Measurements from ENCODE around the gene SCRT2. TPM values are rescaled to one million over a fixed set of nuclear protein-coding genes. Genes with fewer than 3 reads are reported as not detected.

SCRT2 gene
- total RNA-seq, 1 experiment from 2014 or later, result not detected

GRCh38 chr20:665276-665675 lies 10.3 kb downstream of the SCRT2 start:
- H3K4me1 ChIP-seq (ENCODE audit: control insufficient read depth, insufficient read depth, low read length), result no peaks in the 10 kb centered on the region
- CTCF ChIA-PET, result interaction anchor here (1.3 kb wide), 1 partner anchor 20 kb away, joined by 3 read pairs; no protein-coding TSS in a partner anchor
- no peak overlapping the region for H3K27ac ChIP-seq (ENCODE audit: low read length)
- TF ChIP-seq, protein P1, sequence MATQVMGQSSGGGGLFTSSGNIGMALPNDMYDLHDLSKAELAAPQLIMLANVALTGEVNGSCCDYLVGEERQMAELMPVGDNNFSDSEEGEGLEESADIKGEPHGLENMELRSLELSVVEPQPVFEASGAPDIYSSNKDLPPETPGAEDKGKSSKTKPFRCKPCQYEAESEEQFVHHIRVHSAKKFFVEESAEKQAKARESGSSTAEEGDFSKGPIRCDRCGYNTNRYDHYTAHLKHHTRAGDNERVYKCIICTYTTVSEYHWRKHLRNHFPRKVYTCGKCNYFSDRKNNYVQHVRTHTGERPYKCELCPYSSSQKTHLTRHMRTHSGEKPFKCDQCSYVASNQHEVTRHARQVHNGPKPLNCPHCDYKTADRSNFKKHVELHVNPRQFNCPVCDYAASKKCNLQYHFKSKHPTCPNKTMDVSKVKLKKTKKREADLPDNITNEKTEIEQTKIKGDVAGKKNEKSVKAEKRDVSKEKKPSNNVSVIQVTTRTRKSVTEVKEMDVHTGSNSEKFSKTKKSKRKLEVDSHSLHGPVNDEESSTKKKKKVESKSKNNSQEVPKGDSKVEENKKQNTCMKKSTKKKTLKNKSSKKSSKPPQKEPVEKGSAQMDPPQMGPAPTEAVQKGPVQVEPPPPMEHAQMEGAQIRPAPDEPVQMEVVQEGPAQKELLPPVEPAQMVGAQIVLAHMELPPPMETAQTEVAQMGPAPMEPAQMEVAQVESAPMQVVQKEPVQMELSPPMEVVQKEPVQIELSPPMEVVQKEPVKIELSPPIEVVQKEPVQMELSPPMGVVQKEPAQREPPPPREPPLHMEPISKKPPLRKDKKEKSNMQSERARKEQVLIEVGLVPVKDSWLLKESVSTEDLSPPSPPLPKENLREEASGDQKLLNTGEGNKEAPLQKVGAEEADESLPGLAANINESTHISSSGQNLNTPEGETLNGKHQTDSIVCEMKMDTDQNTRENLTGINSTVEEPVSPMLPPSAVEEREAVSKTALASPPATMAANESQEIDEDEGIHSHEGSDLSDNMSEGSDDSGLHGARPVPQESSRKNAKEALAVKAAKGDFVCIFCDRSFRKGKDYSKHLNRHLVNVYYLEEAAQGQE (IDR thresholded peaks at IDR 0.05; ENCODE audit: insufficient read depth in 1 of 2, low read depth in 2 of 2, low read length in 1 of 2), result no peak
- no peaks in the 10 kb centered on the region for H3K36me3 ChIP-seq (ENCODE audit: control insufficient read depth, insufficient read depth, low read length)
- no peak for ATAC-seq
- BruUV-seq (replicated peaks), result no TSS peak
- intact Hi-C loops (cut with micrococcal nuclease; ENCODE audit: unreplicated experiment), result no loop called here
- H3K4me3 ChIP-seq (ENCODE audit: low read depth in 2 of 2, low read length in 2 of 2), result no peak overlapping the region
- H3K9me3 ChIP-seq (ENCODE audit: control insufficient read depth, insufficient read depth, low read depth, low read length), result no peaks in the 10 kb centered on the region
- in situ Hi-C loops (cut with HindIII; ENCODE audit: low pct_unique_long_range_greater_than_20kb, low sequenced_read_pairs), result no loop called here
- POLR2A ChIA-PET, result no interaction called here
- peaks cover 2% of the 10 kb centered on the region; the same call in 1 of the 2 replicates for H3K27me3 ChIP-seq (ENCODE audit: control insufficient read depth, insufficient read depth, low read length)
- DNase-seq (ENCODE audit: low read depth, low spot score), result no peak

DNA sequence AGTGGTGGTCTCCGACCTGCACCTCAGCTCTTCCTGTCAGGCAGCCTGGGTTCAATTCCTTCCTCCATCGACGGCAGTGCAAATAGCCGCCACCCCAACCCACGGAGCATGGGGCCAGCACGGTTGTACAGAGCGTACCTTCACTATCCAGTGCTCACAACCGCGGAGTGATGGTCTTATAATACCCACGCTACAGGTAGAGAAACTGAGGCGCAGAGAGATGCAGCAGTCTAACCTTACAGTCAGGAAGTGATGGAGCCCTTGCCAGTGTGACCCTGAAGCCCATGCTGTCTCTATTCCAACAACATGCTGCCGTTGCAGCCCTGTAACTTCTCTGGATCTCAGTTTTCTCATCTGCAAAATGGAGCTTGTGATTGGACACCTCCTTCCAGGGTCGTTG lies 11.0 kb downstream of the SCRT2 start:
- in situ Hi-C loops (cut with HindIII; ENCODE audit: low pct_unique_long_range_greater_than_20kb, low sequenced_read_pairs) (no loop called here), intact Hi-C loops (cut with micrococcal nuclease; ENCODE audit: unreplicated experiment) (no loop called here)
- H3K4me1 ChIP-seq (ENCODE audit: control insufficient read depth, insufficient read depth, low read length), result no peaks in the 10 kb centered on the region
- ChIA-PET POLR2A (no interaction called here), CTCF (interaction anchor here (1.3 kb wide), 1 partner anchor 19 kb away, joined by 3 read pairs; no protein-coding TSS in a partner anchor)
- H3K27me3 ChIP-seq (ENCODE audit: control insufficient read depth, insufficient read depth, low read length), result peaks cover 2% of the 10 kb centered on the region; the same call in 1 of the 2 replicates
- DNase-seq (ENCODE audit: low read depth, low spot score) (no peak), ATAC-seq (no peak)
- H3K9me3 ChIP-seq (ENCODE audit: control insufficient read depth, insufficient read depth, low read depth, low read length), result no peaks in the 10 kb centered on the region
- BruUV-seq (replicated peaks), result no TSS peak
- no peak overlapping the region for H3K27ac ChIP-seq (ENCODE audit: low read length)
- TF ChIP-seq TCF7L2 (IDR thresholded peaks at IDR 0.05; ENCODE audit: low read depth, low read length) (no peak), SIN3A (IDR thresholded peaks at IDR 0.05; ENCODE audit: borderline replicate concordance, insufficient read depth, low read depth, low read length) (no peak), POLR2AphosphoS5 (IDR thresholded peaks at IDR 0.05; ENCODE audit: low read depth, low read length) (no peak)
- TF ChIP-seq, protein P1 (IDR thresholded peaks at IDR 0.05; ENCODE audit: insufficient read depth in 1 of 2, low read depth in 2 of 2, low read length in 1 of 2), result no peak
- TF ChIP-seq, protein P2, sequence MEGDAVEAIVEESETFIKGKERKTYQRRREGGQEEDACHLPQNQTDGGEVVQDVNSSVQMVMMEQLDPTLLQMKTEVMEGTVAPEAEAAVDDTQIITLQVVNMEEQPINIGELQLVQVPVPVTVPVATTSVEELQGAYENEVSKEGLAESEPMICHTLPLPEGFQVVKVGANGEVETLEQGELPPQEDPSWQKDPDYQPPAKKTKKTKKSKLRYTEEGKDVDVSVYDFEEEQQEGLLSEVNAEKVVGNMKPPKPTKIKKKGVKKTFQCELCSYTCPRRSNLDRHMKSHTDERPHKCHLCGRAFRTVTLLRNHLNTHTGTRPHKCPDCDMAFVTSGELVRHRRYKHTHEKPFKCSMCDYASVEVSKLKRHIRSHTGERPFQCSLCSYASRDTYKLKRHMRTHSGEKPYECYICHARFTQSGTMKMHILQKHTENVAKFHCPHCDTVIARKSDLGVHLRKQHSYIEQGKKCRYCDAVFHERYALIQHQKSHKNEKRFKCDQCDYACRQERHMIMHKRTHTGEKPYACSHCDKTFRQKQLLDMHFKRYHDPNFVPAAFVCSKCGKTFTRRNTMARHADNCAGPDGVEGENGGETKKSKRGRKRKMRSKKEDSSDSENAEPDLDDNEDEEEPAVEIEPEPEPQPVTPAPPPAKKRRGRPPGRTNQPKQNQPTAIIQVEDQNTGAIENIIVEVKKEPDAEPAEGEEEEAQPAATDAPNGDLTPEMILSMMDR (IDR thresholded peaks at IDR 0.05), result no peak
- no peaks in the 10 kb centered on the region for H3K36me3 ChIP-seq (ENCODE audit: control insufficient read depth, insufficient read depth, low read length)
- no peak overlapping the region for H3K4me3 ChIP-seq (ENCODE audit: low read depth in 2 of 2, low read length in 2 of 2)

Measured in Panc1 (cell line).